ENCODE measurements around the gene HOXB8.

Gene HOXB8

DNA sequence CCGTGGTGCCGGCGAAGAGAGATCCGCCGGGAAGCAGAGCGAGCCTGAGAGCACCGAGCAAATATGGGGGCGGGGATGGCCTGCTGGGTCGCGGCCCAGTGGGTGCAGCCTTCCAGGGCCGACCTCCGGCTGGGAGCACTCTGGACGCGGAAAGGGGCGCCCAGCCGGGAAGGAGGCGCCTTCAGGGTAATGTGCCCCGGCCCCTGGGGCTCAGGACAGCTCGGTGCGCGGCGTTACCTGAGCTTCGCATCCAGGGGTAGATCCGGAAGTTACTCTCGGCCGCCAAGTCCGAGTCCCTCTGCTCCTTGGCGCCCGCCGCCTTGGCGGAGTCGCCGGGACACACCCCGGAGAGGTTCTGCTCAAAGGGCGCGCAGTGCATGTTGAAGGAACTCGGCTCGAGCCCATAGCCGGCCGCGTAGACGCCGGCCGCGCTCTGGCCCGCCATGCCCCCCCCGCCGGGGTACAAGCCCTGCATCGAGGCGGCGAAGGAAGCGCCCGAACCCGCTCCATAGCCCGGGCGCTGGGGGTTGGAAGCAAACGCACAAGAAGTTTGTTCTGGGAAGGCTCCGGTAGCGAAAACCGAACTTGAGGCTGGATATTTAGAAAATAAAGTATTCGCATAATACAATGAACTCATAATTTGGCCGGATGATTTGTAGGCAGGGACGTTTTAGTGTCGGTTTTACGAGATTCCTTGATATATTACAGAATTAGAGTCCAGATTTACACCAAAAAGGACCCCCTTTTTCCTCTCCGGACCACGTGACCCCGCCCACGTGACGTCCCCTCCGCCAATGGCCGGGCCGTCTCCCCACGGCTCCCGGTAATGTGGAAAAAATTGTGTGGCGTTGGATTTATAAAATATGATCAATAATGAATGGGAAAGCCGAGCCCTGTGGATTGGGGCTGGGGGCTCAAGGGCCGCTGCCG, 4.5 kb downstream of the HOXB8 start, which contains the start of gene HOXB7:
TSS of gene HOXB7 (minus strand) at position 736 of the 930 bp plus-strand sequence. CDS start at position 637, 99 bp downstream.
- DNase-seq (ENCODE audit: low spot score), result no peak

DNA sequence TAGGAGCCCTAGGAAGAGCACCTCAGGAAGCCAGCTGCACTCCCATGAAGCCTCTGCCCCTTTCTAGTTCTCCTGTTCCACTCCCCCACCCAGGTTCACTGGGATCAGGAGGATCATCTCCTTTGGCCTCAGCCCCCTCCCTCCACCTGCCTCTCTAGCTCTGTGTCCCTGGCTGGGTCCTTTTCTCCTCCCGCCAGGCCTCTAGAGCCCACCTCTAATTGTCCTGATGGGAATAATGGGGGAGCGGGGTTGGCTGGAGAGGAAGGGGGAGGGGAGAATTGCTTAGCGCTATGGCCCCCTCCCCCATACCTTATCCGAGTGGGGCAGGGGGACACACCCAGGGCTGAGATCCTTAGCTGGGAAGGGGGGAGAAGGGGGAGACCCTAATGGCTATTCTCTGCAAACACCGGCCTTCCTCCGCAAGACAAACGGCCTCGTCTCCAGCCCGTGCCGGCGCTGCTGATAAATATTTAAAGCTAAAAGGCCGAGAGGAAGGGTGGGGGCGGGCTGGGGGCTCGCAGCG, 5.3 kb downstream of the HOXB8 start:
- DNase-seq (ENCODE audit: low spot score), result no peak

GRCh38 chr17:48609033-48609432, 6.1 kb downstream of the HOXB8 start:
- no peak for DNase-seq (ENCODE audit: low spot score)

DNA sequence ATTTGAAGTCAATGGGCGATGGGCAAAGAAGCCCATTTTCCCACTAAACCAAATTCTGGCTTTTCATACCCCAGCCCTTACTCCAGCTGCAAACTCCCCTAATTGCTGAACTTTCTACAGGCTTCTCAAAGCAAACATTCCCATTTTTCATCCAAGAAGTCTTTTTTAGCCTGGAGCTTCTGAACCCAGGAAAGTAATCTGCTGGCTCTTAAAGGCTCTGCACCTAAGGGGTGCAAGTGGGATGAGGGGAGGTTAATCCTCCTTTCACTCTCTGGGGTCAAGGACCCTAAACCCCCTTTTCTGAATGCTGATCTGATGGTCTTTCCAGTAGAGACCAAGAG, 6.6 kb downstream of the HOXB8 start:
- DNase-seq (ENCODE audit: low spot score), result no peak

GRCh38 chr17:48606892-48607614, 8.0 kb downstream of the HOXB8 start:
- DNase-seq (ENCODE audit: low spot score), result no peak

DNA sequence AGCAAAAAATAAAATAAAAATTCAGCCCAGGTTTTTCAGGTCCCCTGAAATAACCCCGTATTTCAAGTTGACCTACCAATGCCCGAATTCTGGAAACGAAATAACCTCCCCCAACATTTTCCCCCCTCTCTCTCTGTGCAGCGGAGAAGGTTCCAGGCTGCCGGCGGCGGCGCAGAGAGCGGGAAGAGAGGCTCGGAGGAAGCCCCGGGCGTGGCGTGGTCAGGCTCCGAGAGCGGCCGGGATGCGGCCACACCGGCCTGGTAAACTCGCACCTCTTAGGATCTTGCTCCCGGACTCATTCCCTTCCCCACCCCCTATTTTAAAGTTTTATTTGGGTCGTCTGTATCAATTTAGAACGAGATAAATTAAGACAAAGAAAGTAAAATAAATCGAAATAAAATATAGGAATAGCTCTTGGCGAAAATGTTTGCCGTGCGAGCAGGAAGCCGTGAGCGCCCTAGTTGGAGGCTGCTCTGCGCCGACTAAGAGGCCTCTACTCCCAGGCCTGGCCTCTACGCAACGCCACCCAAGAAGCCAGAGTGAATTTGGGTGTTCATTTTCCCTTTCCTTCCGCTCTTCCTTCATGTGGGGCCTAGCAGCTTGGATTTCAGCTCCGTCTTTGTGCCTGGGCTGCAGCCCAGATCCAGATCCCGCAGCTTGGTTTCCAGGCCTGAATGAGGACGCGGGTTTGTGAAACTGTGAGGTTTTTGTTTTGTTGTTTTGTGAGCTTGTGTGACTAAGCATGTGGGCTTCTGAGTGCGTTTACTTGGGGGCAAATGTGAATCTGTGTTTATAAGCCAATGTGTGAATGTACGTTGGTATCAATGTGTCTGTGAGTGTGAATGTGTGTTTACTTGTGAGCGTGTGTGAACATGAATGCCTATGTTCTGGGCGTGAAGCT, 8.9 kb downstream of the HOXB8 start:
- DNase-seq (ENCODE audit: low spot score), result no peak

- DNase-seq (ENCODE audit: low spot score), result no peak
Observed at GRCh38 chr17:48605409-48605919, 9.6 kb downstream of the HOXB8 start.

DNA sequence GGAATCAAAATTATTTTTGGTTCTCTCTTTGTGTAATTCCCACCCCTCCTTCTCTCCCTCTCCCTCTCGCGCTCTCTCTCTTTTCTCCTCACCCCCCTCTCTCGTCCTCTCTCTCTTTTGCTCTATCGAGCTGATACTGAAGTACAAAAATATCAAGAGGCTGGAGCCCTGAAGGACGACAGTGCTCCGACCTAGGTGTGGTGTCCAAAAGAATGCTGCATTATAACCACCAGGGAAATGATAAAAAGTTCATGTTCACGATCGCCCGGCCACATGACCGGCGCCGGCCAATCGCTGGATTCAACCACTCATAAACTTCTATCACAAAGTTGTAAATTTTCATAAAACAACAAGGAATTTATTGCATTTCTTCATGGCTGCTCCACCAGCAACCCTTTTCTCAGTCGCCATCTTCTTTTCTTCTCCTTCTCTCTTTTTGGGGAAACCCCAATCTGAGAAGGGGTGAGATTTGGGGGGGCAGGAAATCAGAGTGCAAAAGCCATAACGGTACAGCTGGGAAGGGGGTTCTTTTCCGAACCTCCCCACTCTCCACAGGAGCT, 10.2 kb downstream of the HOXB8 start, which contains the start of gene HOXB6:
TSS of gene HOXB6 (minus strand) at position 217 of the 560 bp plus-strand sequence. CDS start 6,836 bp downstream, outside the sequence.
- no peak for DNase-seq (ENCODE audit: low spot score)

GRCh38 chr17:48603959-48604769, 10.9 kb downstream of the HOXB8 start:
- no peak for DNase-seq (ENCODE audit: low spot score)

DNA sequence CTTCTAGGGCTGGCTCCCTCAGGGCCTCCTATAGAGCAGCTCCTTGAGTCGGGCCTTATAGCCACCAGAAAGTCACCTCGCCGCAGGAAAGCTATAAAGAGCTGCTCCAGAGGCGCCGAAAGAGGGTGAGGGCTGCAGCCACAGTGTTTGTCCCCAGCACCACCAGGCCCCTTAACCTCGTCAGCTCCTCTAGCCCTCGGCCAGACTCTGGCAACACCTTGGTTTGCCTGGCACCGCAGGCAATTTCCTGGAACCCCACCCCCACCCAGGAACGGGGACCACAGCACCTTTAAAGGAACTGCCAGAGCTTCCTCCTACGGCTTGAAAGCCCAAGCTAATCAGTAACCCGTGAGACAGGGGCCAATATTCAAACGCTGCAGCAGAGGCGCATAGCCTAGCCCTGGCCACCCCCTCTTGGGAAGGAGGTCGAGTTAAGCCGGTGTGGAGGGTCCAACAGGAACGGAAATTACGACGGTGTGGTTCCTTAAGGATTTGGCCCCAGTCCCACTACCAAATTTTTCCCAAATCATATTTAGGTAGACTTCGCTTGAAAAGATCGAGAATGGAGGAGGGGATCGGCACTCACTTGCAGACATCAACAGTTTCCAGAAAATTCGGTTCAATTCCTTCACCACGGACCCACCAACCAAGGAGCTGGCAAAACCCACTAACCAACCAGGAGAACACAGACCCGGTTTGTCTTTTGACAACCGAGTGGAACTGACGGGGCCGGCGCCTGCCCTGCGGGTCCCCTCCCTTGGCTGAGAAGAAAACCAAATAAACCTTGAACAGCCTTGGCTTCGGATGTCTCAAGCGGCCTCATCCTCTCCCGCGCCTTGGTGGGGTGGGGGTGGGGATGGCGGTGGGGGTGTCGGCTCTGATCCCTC, 13.3 kb downstream of the HOXB8 start:
- DNase-seq (ENCODE audit: low spot score), result no peak

- no peak for DNase-seq (ENCODE audit: low spot score)
Observed at GRCh38 chr17:48601207-48601538, 13.9 kb downstream of the HOXB8 start.

DNA sequence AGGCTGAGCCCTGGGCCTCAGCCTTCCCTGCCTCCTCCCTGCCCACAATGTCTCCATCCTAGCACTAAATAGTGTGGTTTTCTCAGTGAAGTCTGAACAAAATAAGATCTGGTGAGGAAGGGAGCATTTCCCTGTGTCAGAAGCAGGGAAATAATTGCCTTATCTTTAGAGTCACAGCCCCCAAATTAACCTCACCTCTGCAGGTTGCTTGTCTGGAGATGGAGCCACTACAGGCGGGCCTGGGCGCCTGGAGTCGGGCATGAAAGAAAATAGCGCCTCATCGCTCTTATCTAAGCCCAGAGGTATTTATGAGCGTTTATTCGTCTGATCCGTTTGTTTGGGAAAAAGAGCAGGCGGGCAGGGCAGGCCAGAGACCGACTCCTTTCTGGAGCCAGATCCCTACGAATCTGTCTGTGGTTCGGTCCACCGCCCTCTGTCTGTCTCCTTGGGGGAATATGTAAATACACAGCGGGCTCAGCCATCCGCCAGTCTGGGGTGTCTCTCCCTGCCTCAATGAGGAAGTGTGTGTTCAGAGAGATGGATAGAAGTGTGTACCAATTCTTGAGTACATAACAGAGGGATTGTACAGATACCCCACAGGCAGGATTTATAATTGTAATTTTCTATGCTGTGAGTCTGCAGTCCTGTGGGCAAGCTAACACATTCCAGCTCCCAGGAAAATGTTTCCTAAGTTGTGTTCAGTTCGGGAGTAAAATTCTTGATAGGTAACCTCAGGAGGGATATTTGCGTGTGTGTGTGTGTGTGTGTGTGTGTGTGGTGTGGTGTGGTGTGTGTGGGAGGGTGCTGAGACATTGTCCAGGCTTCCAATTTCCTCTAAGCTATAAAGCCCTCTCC, 14.6 kb downstream of the HOXB8 start:
- DNase-seq (ENCODE audit: low spot score), result no peak

- DNase-seq (ENCODE audit: low spot score), result no peak
Observed at GRCh38 chr17:48599354-48599753, 15.7 kb downstream of the HOXB8 start.

GRCh38 chr17:48598736-48599135, 16.4 kb downstream of the HOXB8 start:
- no peak for DNase-seq (ENCODE audit: low spot score)

GRCh38 chr17:48597778-48598631, 17.1 kb downstream of the HOXB8 start:
- no peak for DNase-seq (ENCODE audit: low spot score)

- no peak for DNase-seq (ENCODE audit: low spot score)
Observed at GRCh38 chr17:48597528-48597777, 17.6 kb downstream of the HOXB8 start.

GRCh38 chr17:48596735-48597527, 18.2 kb downstream of the HOXB8 start:
- no peak for DNase-seq (ENCODE audit: low spot score)
